Measurements from ENCODE around the gene TBL3. TPM values are rescaled to one million over a fixed set of nuclear protein-coding genes. Genes with fewer than 3 reads are reported as not detected.

Gene TBL3
- total and polyA plus RNA-seq, 9 of the 15 experiments (the other 6 are each of a cell fraction or from before 2014, with no cell fraction given) = 0.97 to 117 (median 24.5) TPM

GRCh38 chr16:1993731-1994131 is 21.9 kb downstream of the TBL3 start (continued):
- TF ChIP-seq SMARCB1 (IDR thresholded peaks at IDR 0.05; ENCODE audit: insufficient read length, low read depth) (no peak), JUN (IDR thresholded peaks at IDR 0.05; ENCODE audit: borderline replicate concordance, low read depth, low read length) (no peak), JUN (CRISPR knock-in tag; IDR thresholded peaks at IDR 0.05; ENCODE audit: borderline replicate concordance) (no peak), CREB1 (IDR thresholded peaks at IDR 0.05) (no peak), CREB1 (CRISPR knock-in tag; IDR thresholded peaks at IDR 0.05) (no peak), ZNF764 (CRISPR knock-in tag; IDR thresholded peaks at IDR 0.05; ENCODE audit: low read depth) (no peak), RBM22 (IDR thresholded peaks at IDR 0.05; ENCODE audit: low read depth, low read length, poor library complexity, severe bottlenecking) (no peak), MEF2D (tag; conservative IDR thresholded peaks at IDR 0.05; ENCODE audit: low read depth) (peak; percentile 75; the same call in 1 of the 2 replicates), IFI16 (CRISPR knock-in tag; IDR thresholded peaks at IDR 0.05) (no peak), SUPT5H (IDR thresholded peaks at IDR 0.05) (no peak), THRA (IDR thresholded peaks at IDR 0.05) (no peak), CSDE1 (IDR thresholded peaks at IDR 0.05) (no peak), PHB2 (IDR thresholded peaks at IDR 0.05; ENCODE audit: low read depth) (no peak), ESRRA (IDR thresholded peaks at IDR 0.05; ENCODE audit: borderline replicate concordance, low read depth) (no peak), CBFA2T2 (conservative IDR thresholded peaks at IDR 0.05) (no peak), POLR2AphosphoS2 (IDR thresholded peaks at IDR 0.05; ENCODE audit: low read length) (no peak), ZNF766 (CRISPR knock-in tag; conservative IDR thresholded peaks at IDR 0.05) (no peak), FOXJ3 (CRISPR knock-in tag; IDR thresholded peaks at IDR 0.05) (no peak), RBM34 (IDR thresholded peaks at IDR 0.05; ENCODE audit: borderline replicate concordance, insufficient read depth, low read length) (no peak), RBM15 (IDR thresholded peaks at IDR 0.05; ENCODE audit: insufficient read depth, low read length) (no peak), ZKSCAN8 (CRISPR knock-in tag; IDR thresholded peaks at IDR 0.05) (no peak), KDM5B (IDR thresholded peaks at IDR 0.05; ENCODE audit: insufficient replicate concordance, low read depth, low read length) (no peak), NCOA1 (IDR thresholded peaks at IDR 0.05; ENCODE audit: low read depth) (no peak), ZNF444 (CRISPR knock-in tag; IDR thresholded peaks at IDR 0.05) (no peak)
- TF ChIP-seq, protein P1, sequence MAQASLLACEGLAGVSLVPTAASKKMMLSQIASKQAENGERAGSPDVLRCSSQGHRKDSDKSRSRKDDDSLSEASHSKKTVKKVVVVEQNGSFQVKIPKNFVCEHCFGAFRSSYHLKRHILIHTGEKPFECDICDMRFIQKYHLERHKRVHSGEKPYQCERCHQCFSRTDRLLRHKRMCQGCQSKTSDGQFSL (CRISPR knock-in tag; IDR thresholded peaks at IDR 0.05) = no peak
- TF ChIP-seq, protein P1 (tag; IDR thresholded peaks at IDR 0.05) = 0 out of 4 replicates have a peak, but pooled peaks of 1 of the 2 experiments have one; percentile 70
- TF ChIP-seq, protein P2, sequence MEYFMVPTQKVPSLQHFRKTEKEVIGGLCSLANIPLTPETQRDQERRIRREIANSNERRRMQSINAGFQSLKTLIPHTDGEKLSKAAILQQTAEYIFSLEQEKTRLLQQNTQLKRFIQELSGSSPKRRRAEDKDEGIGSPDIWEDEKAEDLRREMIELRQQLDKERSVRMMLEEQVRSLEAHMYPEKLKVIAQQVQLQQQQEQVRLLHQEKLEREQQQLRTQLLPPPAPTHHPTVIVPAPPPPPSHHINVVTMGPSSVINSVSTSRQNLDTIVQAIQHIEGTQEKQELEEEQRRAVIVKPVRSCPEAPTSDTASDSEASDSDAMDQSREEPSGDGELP (CRISPR knock-in tag; IDR thresholded peaks at IDR 0.05; ENCODE audit: borderline replicate concordance) = 0 out of 2 replicates have a peak, but pooled peaks have one; percentile 30
- TF ChIP-seq, protein P3, sequence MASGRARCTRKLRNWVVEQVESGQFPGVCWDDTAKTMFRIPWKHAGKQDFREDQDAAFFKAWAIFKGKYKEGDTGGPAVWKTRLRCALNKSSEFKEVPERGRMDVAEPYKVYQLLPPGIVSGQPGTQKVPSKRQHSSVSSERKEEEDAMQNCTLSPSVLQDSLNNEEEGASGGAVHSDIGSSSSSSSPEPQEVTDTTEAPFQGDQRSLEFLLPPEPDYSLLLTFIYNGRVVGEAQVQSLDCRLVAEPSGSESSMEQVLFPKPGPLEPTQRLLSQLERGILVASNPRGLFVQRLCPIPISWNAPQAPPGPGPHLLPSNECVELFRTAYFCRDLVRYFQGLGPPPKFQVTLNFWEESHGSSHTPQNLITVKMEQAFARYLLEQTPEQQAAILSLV (tag; IDR thresholded peaks at IDR 0.05) = 0 out of 2 replicates have a peak, but pooled peaks have one; percentile 50
